GM12878 (cell line): ENCODE measurements around the gene TMEM94. TPM values are rescaled to one million over a fixed set of nuclear protein-coding genes. Genes with fewer than 3 reads are reported as not detected.

Experiments
- ATAC-seq: fragments of 200-7000 bp; cut with Tn5 transposase; 3 replicates; pipeline ENCODE4 v1.9.1; 2020; ENCODE audit warnings: mild to moderate bottlenecking, moderate library complexity
- BruUV-seq: library from RNA; stranded (reverse); fragments of 400-500 nt; replicated peaks from 2 replicates; lab custom pipeline; 2021; lab: Mats Ljungman, UMichigan
- CTCF ChIA-PET: fragments of 300-600 bp; sonication (Branson Sonifier 250); formaldehyde crosslinking; extraction: SDS; loops from one replicate; lab custom pipeline; 2021; ENCODE audit warnings: inconsistent platforms; lab: Yijun Ruan, JAX
- POLR2A ChIA-PET: fragments of 350-600 bp; formaldehyde crosslinking; extraction: SDS; loops from one replicate; lab custom pipeline; 2021; ENCODE audit warnings: inconsistent platforms; lab: Charles Lee
- RAD21 ChIA-PET: fragments of 300-600 bp; sonication (Branson Sonifier 250); formaldehyde crosslinking; loops from one replicate; lab custom pipeline; 2023; ENCODE audit warnings: antibody characterized with exemption; ENCODE audit not compliant: unreplicated experiment; lab: Charles Lee
- SMC1A ChIA-PET: fragments of 300-600 bp; sonication (Branson Sonifier 250); formaldehyde crosslinking; loops from one replicate; lab custom pipeline; 2023; ENCODE audit not compliant: unreplicated experiment, uncharacterized antibody; lab: Charles Lee
- DNase-seq: peaks from one replicate; pipeline ENCODE4 v3.0.0-alpha.2; 2011; ENCODE audit warnings: low read depth, low spot score
- FAIRE-seq: peaks from 3 replicates; lab custom pipeline; 2011; peaks lifted over from hg19 to GRCh38; lab: Jason Lieb, UNC
- H2AFZ ChIP-seq: 2 replicates; pipeline ENCODE4 v1.6.0; 2011; ENCODE audit warnings: low read depth, low read length, control low read depth; ENCODE audit not compliant: control insufficient read depth
- H3K27ac ChIP-seq: 2 replicates; pipeline ENCODE4 v1.5.1; 2011; ENCODE audit warnings: control low read depth; ENCODE audit not compliant: control insufficient read depth, insufficient read depth
- H3K27me3 ChIP-seq, 2 experiments: replicated peaks in 1 of 2; 2 replicates each; pipeline versions ENCODE4 v1.6.0 to v1.6.1; 2011; ENCODE audit warnings: low read length in 1 of 2; ENCODE audit not compliant: control insufficient read depth in 2 of 2, insufficient read depth in 2 of 2
- H3K36me3 ChIP-seq, 2 experiments: 2 replicates each; pipeline ENCODE4 v1.5.1; 2011; ENCODE audit warnings: low read length in 1 of 2; ENCODE audit not compliant: control insufficient read depth in 2 of 2, insufficient read depth in 2 of 2
- H3K4me1 ChIP-seq: 2 replicates; pipeline ENCODE4 v1.6.1; 2011; ENCODE audit warnings: mild to moderate bottlenecking, low read length, moderate library complexity, mixed read lengths; ENCODE audit not compliant: control insufficient read depth, insufficient read depth
- H3K4me2 ChIP-seq: 2 replicates; pipeline ENCODE4 v1.6.0; 2011; ENCODE audit warnings: control low read depth; ENCODE audit not compliant: control insufficient read depth, insufficient read depth
- H3K4me3 ChIP-seq: fragments of 200-600 bp; sonication (generic); 2 replicates; pipeline ENCODE4 v1.5.1; 2016
- H3K79me2 ChIP-seq: 2 replicates; pipeline ENCODE4 v1.6.0; 2011; ENCODE audit warnings: low read length; ENCODE audit not compliant: control insufficient read depth, insufficient read depth
- H3K9ac ChIP-seq: 2 replicates; pipeline ENCODE4 v1.8.0; 2011; ENCODE audit warnings: low read length, control low read depth, mixed read lengths; ENCODE audit not compliant: control insufficient read depth, insufficient read depth
- H3K9me3 ChIP-seq: replicated peaks from 3 replicates; pipeline ENCODE4 v1.5.1; 2011; ENCODE audit warnings: mild to moderate bottlenecking, low read length; ENCODE audit not compliant: control insufficient read depth, insufficient read depth
- H4K20me1 ChIP-seq: 2 replicates; pipeline ENCODE4 v1.6.0; 2011; ENCODE audit not compliant: control insufficient read depth, insufficient read depth
- EGR1 ChIP-seq, 2 experiments: IDR thresholded peaks; 1 replicate in 1 of 2; 2 replicates in 1 of 2; pipeline ENCODE4 v1.6.1; 2011 to 2012; ENCODE audit warnings: low read depth in 2 of 2, low read length in 2 of 2, borderline replicate concordance in 1 of 2, mild to moderate bottlenecking in 1 of 2, moderate library complexity in 1 of 2
- KLF5 ChIP-seq: fragments of 450-650 bp; IDR thresholded peaks from 2 replicates; pipeline ENCODE4 v1.6.1; 2014; ENCODE audit warnings: mild to moderate bottlenecking; ENCODE audit not compliant: partially characterized antibody
- NR2C1 ChIP-seq: fragments of 450-650 bp; IDR thresholded peaks from 2 replicates; pipeline ENCODE4 v1.6.1; 2017; ENCODE audit warnings: antibody characterized with exemption, mild to moderate bottlenecking, moderate library complexity
- NRF1 ChIP-seq: conservative IDR thresholded peaks from 2 replicates; pipeline ENCODE4 v1.6.1; 2011; ENCODE audit warnings: mild to moderate bottlenecking, low read depth, low read length, improper control_type of control experiment
- ZSCAN29 ChIP-seq: fragments of 450-650 bp; IDR thresholded peaks from 2 replicates; pipeline ENCODE4 v1.6.1; 2017; ENCODE audit warnings: mild to moderate bottlenecking, moderate library complexity
- WGBS: methylation state at CpG from one replicate; pipeline ENCODE4 v1.1.6; 2016; ENCODE audit warnings: low lambda C conversion rate; ENCODE audit not compliant: insufficient replicate concordance, insufficient coverage; ENCODE audit errors: missing lambda C conversion rate; 5-methylcytosine and 5-hydroxymethylcytosine counted together
- in situ Hi-C: fragments of 300-500 bp; cut with MboI; formaldehyde crosslinking; loops from 9 replicates; pipeline ENCODE4 v1.14.3; 2018; ENCODE audit warnings: mixed read lengths
- intact Hi-C: fragments of 100-400 bp; cut with micrococcal nuclease; formaldehyde crosslinking; loops from one replicate; pipeline ENCODE4 v1.14.2; 2022; ENCODE audit not compliant: unreplicated experiment
- polyA plus RNA-seq, 11 experiments: library from polyadenylated mRNA; depleted of rRNA in 4 of 11; unstranded in 6 of 11; stranded (reverse) in 5 of 11; fragments of >200 nt; fragmentation: Nextera tagmentation in 4 of 11; fragmentation: Illumina TruSeq in 1 of 11; extraction: Ambion mirVana in 4 of 11; extraction: Trizol in 1 of 11; gene quantifications; 1 replicate in 1 of 11; 2 replicates in 10 of 11; pipeline versions ENCODE4 v1.2.1 to v1.2.3, GENCODE V29; 2011 to 2016; ENCODE audit warnings: inconsistent platforms in 2 of 11, missing spikeins in 2 of 11, low read depth in 1 of 11
- total RNA-seq, 4 experiments: library from RNA; depleted of rRNA in 3 of 4; stranded (reverse); fragments of >200 nt in 3 of 4; fragmentation: Illumina TruSeq in 1 of 4; extraction: Trizol in 1 of 4; gene quantifications; 2 replicates each; pipeline versions ENCODE4 v1.2.1 to v1.2.3, GENCODE V29; 2013 to 2021
- TF ChIP-seq, protein P1 (sequence below): fragments of 450-650 bp; IDR thresholded peaks from 2 replicates; pipeline ENCODE4 v1.6.1; 2014; ENCODE audit warnings: mild to moderate bottlenecking
- TF ChIP-seq, protein P2 (sequence below): fragments of 450-650 bp; formaldehyde crosslinking; IDR thresholded peaks from 2 replicates; pipeline ENCODE4 v1.4.0; 2020; ENCODE audit warnings: mild to moderate bottlenecking, moderate library complexity
- TF ChIP-seq, protein P3 (sequence below): IDR thresholded peaks from 2 replicates; pipeline ENCODE4 v1.6.1; 2011; ENCODE audit warnings: borderline replicate concordance, low read depth, mild to moderate bottlenecking, moderate library complexity, mixed read lengths, low read length; ENCODE audit not compliant: insufficient read depth; ENCODE audit errors: extremely low read length
- TF ChIP-seq, protein P4 (sequence below): fragments of 150-350 bp; IDR thresholded peaks from 2 replicates; pipeline ENCODE4 v1.6.1; 2016; ENCODE audit warnings: low read depth, low read length

TMEM94 gene
- total and polyA plus RNA-seq, 10 of the 15 experiments (the other 5 are each of a cell fraction or from before 2014, with no cell fraction given): 0.31 to 70.7 (median 24.4) TPM

- Histone ChIP-seq H4K20me1 (no peaks in the 10 kb centered on the region), H3K36me3 (peaks cover 6 to 12% of the 10 kb centered on the region in 2 experiments; a peak in 3 of 4 replicates), H3K9me3 (no peaks in the 10 kb centered on the region), H3K4me3 (no peak overlapping the region), H2AFZ (no peak overlapping the region), H3K4me2 (no peak overlapping the region), H3K27me3 (no peaks in the 10 kb centered on the region), H3K79me2 (no peaks in the 10 kb centered on the region), H3K27ac (no peak overlapping the region), H3K9ac (no peak overlapping the region), H3K4me1 (no peaks in the 10 kb centered on the region)
- no peak for TF ChIP-seq ZSCAN29
- TF ChIP-seq, protein P1, sequence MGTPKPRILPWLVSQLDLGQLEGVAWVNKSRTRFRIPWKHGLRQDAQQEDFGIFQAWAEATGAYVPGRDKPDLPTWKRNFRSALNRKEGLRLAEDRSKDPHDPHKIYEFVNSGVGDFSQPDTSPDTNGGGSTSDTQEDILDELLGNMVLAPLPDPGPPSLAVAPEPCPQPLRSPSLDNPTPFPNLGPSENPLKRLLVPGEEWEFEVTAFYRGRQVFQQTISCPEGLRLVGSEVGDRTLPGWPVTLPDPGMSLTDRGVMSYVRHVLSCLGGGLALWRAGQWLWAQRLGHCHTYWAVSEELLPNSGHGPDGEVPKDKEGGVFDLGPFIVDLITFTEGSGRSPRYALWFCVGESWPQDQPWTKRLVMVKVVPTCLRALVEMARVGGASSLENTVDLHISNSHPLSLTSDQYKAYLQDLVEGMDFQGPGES: no peak
- no peak for TF ChIP-seq KLF5
- TF ChIP-seq NR2C1: no peak
- TF ChIP-seq, protein P2, sequence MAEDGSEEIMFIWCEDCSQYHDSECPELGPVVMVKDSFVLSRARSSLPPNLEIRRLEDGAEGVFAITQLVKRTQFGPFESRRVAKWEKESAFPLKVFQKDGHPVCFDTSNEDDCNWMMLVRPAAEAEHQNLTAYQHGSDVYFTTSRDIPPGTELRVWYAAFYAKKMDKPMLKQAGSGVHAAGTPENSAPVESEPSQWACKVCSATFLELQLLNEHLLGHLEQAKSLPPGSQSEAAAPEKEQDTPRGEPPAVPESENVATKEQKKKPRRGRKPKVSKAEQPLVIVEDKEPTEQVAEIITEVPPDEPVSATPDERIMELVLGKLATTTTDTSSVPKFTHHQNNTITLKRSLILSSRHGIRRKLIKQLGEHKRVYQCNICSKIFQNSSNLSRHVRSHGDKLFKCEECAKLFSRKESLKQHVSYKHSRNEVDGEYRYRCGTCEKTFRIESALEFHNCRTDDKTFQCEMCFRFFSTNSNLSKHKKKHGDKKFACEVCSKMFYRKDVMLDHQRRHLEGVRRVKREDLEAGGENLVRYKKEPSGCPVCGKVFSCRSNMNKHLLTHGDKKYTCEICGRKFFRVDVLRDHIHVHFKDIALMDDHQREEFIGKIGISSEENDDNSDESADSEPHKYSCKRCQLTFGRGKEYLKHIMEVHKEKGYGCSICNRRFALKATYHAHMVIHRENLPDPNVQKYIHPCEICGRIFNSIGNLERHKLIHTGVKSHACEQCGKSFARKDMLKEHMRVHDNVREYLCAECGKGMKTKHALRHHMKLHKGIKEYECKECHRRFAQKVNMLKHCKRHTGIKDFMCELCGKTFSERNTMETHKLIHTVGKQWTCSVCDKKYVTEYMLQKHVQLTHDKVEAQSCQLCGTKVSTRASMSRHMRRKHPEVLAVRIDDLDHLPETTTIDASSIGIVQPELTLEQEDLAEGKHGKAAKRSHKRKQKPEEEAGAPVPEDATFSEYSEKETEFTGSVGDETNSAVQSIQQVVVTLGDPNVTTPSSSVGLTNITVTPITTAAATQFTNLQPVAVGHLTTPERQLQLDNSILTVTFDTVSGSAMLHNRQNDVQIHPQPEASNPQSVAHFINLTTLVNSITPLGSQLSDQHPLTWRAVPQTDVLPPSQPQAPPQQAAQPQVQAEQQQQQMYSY: no peak
- TF ChIP-seq, protein P3, sequence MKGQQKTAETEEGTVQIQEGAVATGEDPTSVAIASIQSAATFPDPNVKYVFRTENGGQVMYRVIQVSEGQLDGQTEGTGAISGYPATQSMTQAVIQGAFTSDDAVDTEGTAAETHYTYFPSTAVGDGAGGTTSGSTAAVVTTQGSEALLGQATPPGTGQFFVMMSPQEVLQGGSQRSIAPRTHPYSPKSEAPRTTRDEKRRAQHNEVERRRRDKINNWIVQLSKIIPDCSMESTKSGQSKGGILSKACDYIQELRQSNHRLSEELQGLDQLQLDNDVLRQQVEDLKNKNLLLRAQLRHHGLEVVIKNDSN: no peak
- no peak for TF ChIP-seq EGR1 (IDR thresholded peaks at IDR 0.05; ENCODE audit: borderline replicate concordance in 1 of 2, low read depth in 2 of 2, low read length in 2 of 2)
- TF ChIP-seq, protein P4, sequence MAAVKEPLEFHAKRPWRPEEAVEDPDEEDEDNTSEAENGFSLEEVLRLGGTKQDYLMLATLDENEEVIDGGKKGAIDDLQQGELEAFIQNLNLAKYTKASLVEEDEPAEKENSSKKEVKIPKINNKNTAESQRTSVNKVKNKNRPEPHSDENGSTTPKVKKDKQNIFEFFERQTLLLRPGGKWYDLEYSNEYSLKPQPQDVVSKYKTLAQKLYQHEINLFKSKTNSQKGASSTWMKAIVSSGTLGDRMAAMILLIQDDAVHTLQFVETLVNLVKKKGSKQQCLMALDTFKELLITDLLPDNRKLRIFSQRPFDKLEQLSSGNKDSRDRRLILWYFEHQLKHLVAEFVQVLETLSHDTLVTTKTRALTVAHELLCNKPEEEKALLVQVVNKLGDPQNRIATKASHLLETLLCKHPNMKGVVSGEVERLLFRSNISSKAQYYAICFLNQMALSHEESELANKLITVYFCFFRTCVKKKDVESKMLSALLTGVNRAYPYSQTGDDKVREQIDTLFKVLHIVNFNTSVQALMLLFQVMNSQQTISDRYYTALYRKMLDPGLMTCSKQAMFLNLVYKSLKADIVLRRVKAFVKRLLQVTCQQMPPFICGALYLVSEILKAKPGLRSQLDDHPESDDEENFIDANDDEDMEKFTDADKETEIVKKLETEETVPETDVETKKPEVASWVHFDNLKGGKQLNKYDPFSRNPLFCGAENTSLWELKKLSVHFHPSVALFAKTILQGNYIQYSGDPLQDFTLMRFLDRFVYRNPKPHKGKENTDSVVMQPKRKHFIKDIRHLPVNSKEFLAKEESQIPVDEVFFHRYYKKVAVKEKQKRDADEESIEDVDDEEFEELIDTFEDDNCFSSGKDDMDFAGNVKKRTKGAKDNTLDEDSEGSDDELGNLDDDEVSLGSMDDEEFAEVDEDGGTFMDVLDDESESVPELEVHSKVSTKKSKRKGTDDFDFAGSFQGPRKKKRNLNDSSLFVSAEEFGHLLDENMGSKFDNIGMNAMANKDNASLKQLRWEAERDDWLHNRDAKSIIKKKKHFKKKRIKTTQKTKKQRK: no peak
- no peak for TF ChIP-seq NRF1
- no peak for ATAC-seq
- WGBS: 96% methylated on average over 6 of the region's 8 CpGs
- no peak for FAIRE-seq
- in situ Hi-C loops (no loop called here), intact Hi-C loops (no loop called here)
- RAD21 ChIA-PET: no interaction called here
- POLR2A ChIA-PET: interaction anchor here (0.5 kb wide), 2 partner anchors 101 to 606 kb away, joined by 3 read pairs; no protein-coding TSS in a partner anchor
- BruUV-seq: no TSS peak
- SMC1A ChIA-PET: no interaction called here
- CTCF ChIA-PET: interaction anchor here (0.7 to 1.1 kb wide), 2 partner anchors 149 to 158 kb away, joined by 3 read pairs; no protein-coding TSS in a partner anchor
- DNase-seq: no peak
These were observed 19.8 kb downstream of the TMEM94 start for GRCh38 chr17:75476271-75476671.
